UCSD-AML1 (cell line): ENCODE results near the gene LILRA5.
"Not testable (repeated sequence)": the region's sequence is repeated elsewhere in the genome, so short reads cannot be mapped to it uniquely, and the experiment has no call there.

ENCODE experiments used
- DNase-seq: peaks from one replicate; lab custom pipeline; 2025; ENCODE audit not compliant: unreplicated experiment; lab: John Stamatoyannopoulos, UW

Gene LILRA5

GRCh38 chr19:54335164-54335563 is 22.2 kb upstream of the LILRA5 start:
- no peak for DNase-seq

GRCh38 chr19:54333586-54334298 is 20.8 kb upstream of the LILRA5 start:
- no peak for DNase-seq

- no peak for DNase-seq
These were observed 19.2 kb upstream of the LILRA5 start for GRCh38 chr19:54332149-54332548.

GRCh38 chr19:54331626-54332025 is 18.7 kb upstream of the LILRA5 start:
- no peak for DNase-seq

- no peak for DNase-seq
These were observed 16.7 kb upstream of the LILRA5 start for GRCh38 chr19:54329476-54330165.

- DNase-seq: not testable (repeated sequence)
These were observed 15.8 kb upstream of the LILRA5 start for GRCh38 chr19:54328781-54329180.

GRCh38 chr19:54325631-54326030 is 12.7 kb upstream of the LILRA5 start:
- DNase-seq: no peak

GRCh38 chr19:54325194-54325621 is 12.2 kb upstream of the LILRA5 start:
- DNase-seq: no peak

- no peak for DNase-seq
These were observed 11.1 kb upstream of the LILRA5 start for GRCh38 chr19:54324071-54324470.

- DNase-seq: not testable (repeated sequence)
These were observed 10.0 kb upstream of the LILRA5 start for GRCh38 chr19:54322934-54323333.

- DNase-seq: not testable (repeated sequence)
These were observed 9.3 kb upstream of the LILRA5 start for GRCh38 chr19:54322295-54322694.

GRCh38 chr19:54319892-54320670 is 7.1 kb upstream of the LILRA5 start:
- DNase-seq: no peak

- no peak for DNase-seq
These were observed 6.1 kb upstream of the LILRA5 start for GRCh38 chr19:54319049-54319448.

- DNase-seq: no peak
These were observed 4.9 kb upstream of the LILRA5 start for GRCh38 chr19:54317965-54318240.

- no peak for DNase-seq
These were observed 4.4 kb upstream of the LILRA5 start for GRCh38 chr19:54317108-54317964.

GRCh38 chr19:54316746-54317107 is 3.8 kb upstream of the LILRA5 start:
- no peak for DNase-seq

- DNase-seq: no peak
These were observed 3.0 kb upstream of the LILRA5 start for GRCh38 chr19:54315956-54316355.

- DNase-seq: no peak
These were observed 955 bp downstream of the LILRA5 start for GRCh38 chr19:54312011-54312410.

- no peak for DNase-seq
These were observed 1.5 kb downstream of the LILRA5 start for GRCh38 chr19:54311486-54311885.

- DNase-seq: no peak
These were observed 2.4 kb downstream of the LILRA5 start for GRCh38 chr19:54310543-54310942.

- no peak for DNase-seq
These were observed 3.2 kb downstream of the LILRA5 start for GRCh38 chr19:54309811-54310210.
